ENCODE data around the gene INSC. TPM values are rescaled to one million over a fixed set of nuclear protein-coding genes. Genes with fewer than 3 reads are reported as not detected.

Gene INSC
- total RNA-seq, 6 donors from 2014 or later = 0.14 to 1.7 (median 1.0) TPM; not detected in 3

- 72 to 75% methylated on average over 3 of the region's 3 CpGs for WGBS, 2 donors
- Histone ChIP-seq H3K9me3 (no peaks in the 10 kb centered on the region), H3K27me3 (no peaks in the 10 kb centered on the region), H3K4me3 (no peak overlapping the region), H3K4me1 (no peaks in the 10 kb centered on the region), H3K36me3 (no peaks in the 10 kb centered on the region), H3K27ac (no peak overlapping the region)
- TF ChIP-seq POLR2A (IDR thresholded peaks at IDR 0.05) (no peak), CTCF (IDR thresholded peaks at IDR 0.05) (no peak), EP300 (IDR thresholded peaks at IDR 0.05) (no peak), POLR2AphosphoS5 (IDR thresholded peaks at IDR 0.05) (no peak)
- ATAC-seq (ENCODE audit: low FRiP score in 2 of 2) (no peak), DNase-seq (no peak)
Measured at GRCh38 chr11:15213471-15214231, 98.9 kb downstream of the INSC start.

GRCh38 chr11:15215005-15215404 lies 100.3 kb downstream of the INSC start:
- WGBS, 2 donors = 90 to 93% methylated on average over 2 of the region's 2 CpGs
- Histone ChIP-seq H3K4me3 (no peak overlapping the region), H3K4me1 (no peaks in the 10 kb centered on the region), H3K36me3 (no peaks in the 10 kb centered on the region), H3K27ac (peak overlapping the region in 1 of 4 donors; percentile 42), H3K27me3 (no peaks in the 10 kb centered on the region), H3K9me3 (no peaks in the 10 kb centered on the region)
- TF ChIP-seq EP300 (IDR thresholded peaks at IDR 0.05) (no peak), POLR2AphosphoS5 (IDR thresholded peaks at IDR 0.05) (no peak), CTCF (IDR thresholded peaks at IDR 0.05) (no peak), POLR2A (IDR thresholded peaks at IDR 0.05) (no peak)
- DNase-seq = no peak
- no peak for ATAC-seq (ENCODE audit: low FRiP score in 2 of 2)

- DNase-seq (no peak), ATAC-seq (ENCODE audit: low FRiP score in 2 of 2) (no peak)
- no peak for TF ChIP-seq EP300 (IDR thresholded peaks at IDR 0.05)
- no peak for TF ChIP-seq POLR2AphosphoS5 (IDR thresholded peaks at IDR 0.05)
- no peak for TF ChIP-seq POLR2A (IDR thresholded peaks at IDR 0.05)
- no peak for TF ChIP-seq CTCF (IDR thresholded peaks at IDR 0.05)
- Histone ChIP-seq H3K36me3 (no peaks in the 10 kb centered on the region), H3K4me1 (no peaks in the 10 kb centered on the region), H3K9me3 (no peaks in the 10 kb centered on the region), H3K27me3 (no peaks in the 10 kb centered on the region), H3K27ac (no peak overlapping the region), H3K4me3 (no peak overlapping the region)
Measured at GRCh38 chr11:15216678-15217077, 102.0 kb downstream of the INSC start.

- Histone ChIP-seq H3K4me3 (no peak overlapping the region), H3K27ac (no peak overlapping the region), H3K27me3 (no peaks in the 10 kb centered on the region), H3K4me1 (no peaks in the 10 kb centered on the region), H3K9me3 (no peaks in the 10 kb centered on the region), H3K36me3 (no peaks in the 10 kb centered on the region)
- WGBS, 2 donors = 80 to 89% methylated on average over 4 of the region's 4 CpGs
- no peak for DNase-seq
- ATAC-seq (ENCODE audit: low FRiP score in 2 of 2) = no peak
- no peak for TF ChIP-seq CTCF (IDR thresholded peaks at IDR 0.05)
- TF ChIP-seq EP300 (IDR thresholded peaks at IDR 0.05) = no peak
- no peak for TF ChIP-seq POLR2AphosphoS5 (IDR thresholded peaks at IDR 0.05)
- TF ChIP-seq POLR2A (IDR thresholded peaks at IDR 0.05) = no peak
Measured at GRCh38 chr11:15217416-15217815, 102.7 kb downstream of the INSC start.

GRCh38 chr11:15222777-15223176 lies 108.1 kb downstream of the INSC start:
- DNase-seq = no peak
- Histone ChIP-seq H3K27ac (no peak overlapping the region), H3K27me3 (no peaks in the 10 kb centered on the region), H3K36me3 (no peaks in the 10 kb centered on the region), H3K4me3 (no peak overlapping the region), H3K4me1 (no peaks in the 10 kb centered on the region), H3K9me3 (no peaks in the 10 kb centered on the region)
- ATAC-seq (ENCODE audit: low FRiP score in 2 of 2) = no peak
- TF ChIP-seq CTCF (IDR thresholded peaks at IDR 0.05) (no peak), POLR2AphosphoS5 (IDR thresholded peaks at IDR 0.05) (no peak), EP300 (IDR thresholded peaks at IDR 0.05) (no peak), POLR2A (IDR thresholded peaks at IDR 0.05) (no peak)
- WGBS, 2 donors = 59 to 75% methylated on average over 1 of the region's 1 CpG
